GM21360 (cell line): ENCODE data around the gene DDAH1.
"Not testable (repeated sequence)": the region's sequence is repeated elsewhere in the genome, so short reads cannot be mapped to it uniquely, and the experiment has no call there.

Source experiments
- ATAC-seq: cut with Tn5 transposase; IDR thresholded peaks from one replicate; pipeline ENCODE4 v1.9.1; 2021; ENCODE audit warnings: mild to moderate bottlenecking, moderate library complexity; ENCODE audit not compliant: unreplicated experiment

DDAH1 gene

GRCh38 chr1:85471558-85471957 lies 6.6 kb upstream of the DDAH1 start:
- ATAC-seq = no peak

GRCh38 chr1:85470130-85470529 lies 5.2 kb upstream of the DDAH1 start:
- not testable (repeated sequence) for ATAC-seq

GRCh38 chr1:85467929-85468540 lies 3.1 kb upstream of the DDAH1 start:
- no peak for ATAC-seq

GRCh38 chr1:85467036-85467435 lies 2.1 kb upstream of the DDAH1 start:
- ATAC-seq = no peak

GRCh38 chr1:85465786-85466134 lies 801 bp upstream of the DDAH1 start:
- ATAC-seq = no peak

- peak; percentile 66 for ATAC-seq
Measured at GRCh38 chr1:85464497-85465098, 361 bp downstream of the DDAH1 start.

GRCh38 chr1:85463731-85464496 lies 1.0 kb downstream of the DDAH1 start:
- no peak for ATAC-seq

DNA sequence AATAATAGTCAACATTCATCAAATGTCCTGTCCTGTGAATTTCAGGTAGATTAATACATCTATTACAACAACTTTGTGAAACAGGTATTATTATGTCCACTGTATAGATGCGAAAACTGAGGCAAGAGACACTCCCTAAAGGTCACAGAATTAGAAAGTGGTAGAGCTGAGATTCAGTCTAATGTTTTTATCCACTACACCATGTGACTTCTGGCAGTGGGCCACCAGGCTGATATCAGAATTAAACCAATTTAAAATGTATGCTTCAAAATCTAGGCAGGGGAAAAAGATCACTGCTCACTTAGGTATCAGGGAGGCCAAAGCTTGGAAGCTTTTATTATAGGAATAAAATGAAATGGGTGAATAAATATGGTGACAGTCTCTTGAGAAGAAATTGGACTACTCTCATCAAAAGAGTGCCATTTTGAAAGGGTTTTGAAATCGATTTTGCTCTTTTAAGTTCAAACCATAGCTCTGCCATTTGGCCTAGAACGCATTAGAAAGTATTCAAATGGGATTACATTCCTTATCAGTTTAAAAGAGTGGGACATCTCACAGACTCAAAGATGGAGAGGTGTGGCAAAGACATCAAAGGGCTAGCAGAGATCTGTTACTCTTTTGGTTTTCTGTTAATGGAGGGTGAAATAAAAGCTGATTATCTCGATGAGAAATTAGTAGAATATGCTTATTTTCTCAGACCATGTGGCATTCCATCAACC lies 1.9 kb downstream of the DDAH1 start:
- no peak for ATAC-seq

- ATAC-seq = no peak
Measured at GRCh38 chr1:85461216-85461918, 3.6 kb downstream of the DDAH1 start.

DNA sequence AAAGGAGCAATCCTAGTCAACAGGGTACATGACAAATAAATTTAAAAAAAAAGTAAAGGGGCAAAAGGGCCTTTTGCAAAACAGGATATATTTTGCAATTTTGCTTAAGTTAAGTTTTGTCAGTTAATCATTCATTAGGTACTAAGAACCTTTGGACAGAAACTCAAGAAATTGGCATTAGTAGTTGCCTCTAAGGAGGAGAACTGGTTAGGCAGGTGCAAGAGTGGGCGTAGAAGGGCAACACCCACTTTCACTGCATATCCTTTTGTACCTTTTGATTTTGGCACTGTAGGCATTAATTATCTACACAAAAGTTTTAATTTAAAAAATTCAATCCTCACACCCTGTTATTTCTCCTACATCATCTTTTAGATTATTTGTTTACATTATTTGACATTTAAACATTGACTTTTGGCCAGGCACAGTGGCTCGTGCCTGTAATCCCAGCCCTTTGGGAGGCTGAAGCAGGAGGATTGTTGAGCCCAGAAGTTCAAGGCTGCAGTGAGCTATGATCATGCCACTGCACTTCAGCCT lies 4.3 kb downstream of the DDAH1 start:
- no peak for ATAC-seq

GRCh38 chr1:85459290-85459689 lies 5.7 kb downstream of the DDAH1 start:
- no peak for ATAC-seq

GRCh38 chr1:85454214-85454613 lies 10.7 kb downstream of the DDAH1 start:
- no peak for ATAC-seq

DNA sequence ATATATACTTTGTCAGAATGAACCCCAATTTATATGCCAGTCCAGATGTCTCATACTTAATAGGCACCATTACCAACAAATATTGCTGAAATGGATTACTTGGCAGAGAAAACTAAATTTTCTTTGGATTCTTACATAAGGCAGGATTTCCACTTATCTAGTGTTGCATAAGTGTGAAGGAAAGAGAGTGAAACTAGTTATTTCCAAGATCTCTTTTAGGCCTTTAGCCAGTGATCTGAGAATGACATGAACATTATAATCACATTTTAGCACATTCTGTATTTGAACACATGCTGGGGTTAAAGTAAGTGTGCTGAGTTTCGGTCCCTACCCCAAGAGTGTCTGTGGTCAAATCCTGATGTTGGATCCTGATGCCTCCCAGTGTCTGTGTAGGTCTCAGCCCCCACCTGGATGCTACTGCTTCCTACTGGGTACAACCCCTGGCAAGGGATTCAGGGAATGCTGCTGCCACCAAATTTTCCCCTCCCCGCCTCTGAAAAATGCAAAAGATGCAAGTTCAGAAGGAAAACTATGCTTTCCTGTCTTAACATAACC lies 11.2 kb downstream of the DDAH1 start:
- ATAC-seq = no peak

GRCh38 chr1:85452948-85453347 lies 12.0 kb downstream of the DDAH1 start:
- ATAC-seq = no peak

DNA sequence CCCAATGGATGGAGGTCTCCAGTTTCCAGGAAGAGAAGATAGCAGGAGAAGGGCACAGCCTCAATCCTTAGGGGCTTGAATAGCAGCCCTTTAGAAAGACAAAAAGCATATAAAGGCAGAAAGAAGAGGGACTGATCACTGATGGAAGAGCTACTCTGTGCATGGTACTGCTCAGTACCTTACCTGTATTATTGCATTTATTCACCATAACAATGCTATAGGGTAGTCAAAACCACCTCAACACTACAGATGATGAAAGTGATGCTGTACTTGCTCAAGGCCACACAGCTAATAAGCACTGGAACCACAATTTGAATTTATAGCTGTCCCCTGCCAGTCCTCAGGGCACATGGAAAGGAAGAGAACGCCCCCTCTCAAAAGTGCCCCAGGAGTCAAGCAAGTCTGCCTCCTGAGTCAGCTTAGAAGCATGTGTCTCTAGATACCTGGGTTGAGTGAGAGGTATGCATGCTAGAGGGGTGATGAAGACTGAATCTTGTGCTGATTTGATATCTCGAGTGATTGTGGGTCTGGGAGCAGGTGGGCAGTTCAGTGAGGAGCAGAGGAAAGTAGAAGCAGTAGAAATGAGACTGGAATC lies 13.6 kb downstream of the DDAH1 start:
- ATAC-seq = no peak

DNA sequence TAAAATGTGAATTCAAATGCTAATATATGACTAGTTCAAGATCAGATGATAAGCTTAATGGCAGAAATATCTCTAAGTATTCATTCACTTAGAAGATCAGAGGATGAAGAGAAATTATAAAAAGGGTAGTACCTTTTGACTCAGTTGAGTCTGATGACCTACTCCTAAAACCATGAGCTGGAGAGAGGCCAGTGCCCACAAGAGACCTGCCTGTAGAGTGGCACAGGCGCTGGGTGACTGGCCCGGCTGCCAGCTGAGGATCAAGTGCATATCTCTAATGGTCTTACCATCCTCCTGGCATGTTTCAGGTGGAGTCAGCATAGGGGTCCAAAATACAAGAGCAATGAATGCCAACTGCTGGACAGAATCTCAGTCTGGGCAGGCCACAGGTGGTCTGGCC lies 14.1 kb downstream of the DDAH1 start:
- no peak for ATAC-seq

GRCh38 chr1:85449356-85449755 lies 15.6 kb downstream of the DDAH1 start:
- ATAC-seq = no peak

- no peak for ATAC-seq
Measured at GRCh38 chr1:85448358-85448757, 16.6 kb downstream of the DDAH1 start.

- ATAC-seq = no peak
Measured at GRCh38 chr1:85447006-85447943, 17.7 kb downstream of the DDAH1 start.
